ENCODE data around the gene CADM2.
A peak's percentile ranks its signal among the peaks of the same experiment; 100 is the strongest.

Gene CADM2

DNA sequence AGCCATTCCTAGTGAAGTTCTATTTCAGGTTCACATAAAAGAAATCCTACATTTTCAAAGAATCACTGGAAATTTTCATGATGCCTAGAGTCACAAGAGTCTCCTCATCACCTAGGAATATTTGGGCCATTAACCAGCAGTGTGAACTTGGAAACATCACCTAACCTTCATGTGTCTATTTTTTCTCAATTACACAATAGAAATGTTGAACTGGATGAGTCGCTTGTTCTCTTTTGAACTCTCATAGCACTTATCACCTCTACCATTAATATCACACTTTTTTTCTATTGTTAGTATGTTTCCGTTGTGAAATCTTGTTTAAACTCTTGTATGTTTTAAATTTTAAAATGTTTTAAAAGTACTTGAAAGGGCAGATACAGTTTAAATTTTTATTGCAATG lies 371.3 kb downstream of the CADM2 start:
- Histone ChIP-seq H2AFZ (ENCODE audit: low read length) (no peak overlapping the region), H3K9me2 (ENCODE audit: low read depth, low read length) (no peaks in the 10 kb centered on the region), H3K36me3 (ENCODE audit: insufficient read depth, low read length) (no peaks in the 10 kb centered on the region), H3K9me3 (ENCODE audit: low read length) (no peaks in the 10 kb centered on the region), H3K79me2 (ENCODE audit: insufficient read depth, low read length) (no peaks in the 10 kb centered on the region), H3K4me2 (ENCODE audit: low read length) (no peak overlapping the region), H3F3A (ENCODE audit: insufficient read depth, low read length) (no peaks in the 10 kb centered on the region), H4K20me1 (ENCODE audit: insufficient read depth, low read length) (no peaks in the 10 kb centered on the region), H3K27ac (ENCODE audit: low read depth, low read length, poor library complexity, severe bottlenecking) (no peak overlapping the region), H3K4me1 (ENCODE audit: insufficient read depth, low read length, severe bottlenecking) (no peaks in the 10 kb centered on the region), H3K27me3 (ENCODE audit: insufficient read depth, low read length) (no peaks in the 10 kb centered on the region), H3K9ac (ENCODE audit: low read length) (no peak overlapping the region), H3K4me3 (ENCODE audit: low read depth, low read length, poor library complexity, severe bottlenecking) (no peak overlapping the region)
- TF ChIP-seq, protein P1, sequence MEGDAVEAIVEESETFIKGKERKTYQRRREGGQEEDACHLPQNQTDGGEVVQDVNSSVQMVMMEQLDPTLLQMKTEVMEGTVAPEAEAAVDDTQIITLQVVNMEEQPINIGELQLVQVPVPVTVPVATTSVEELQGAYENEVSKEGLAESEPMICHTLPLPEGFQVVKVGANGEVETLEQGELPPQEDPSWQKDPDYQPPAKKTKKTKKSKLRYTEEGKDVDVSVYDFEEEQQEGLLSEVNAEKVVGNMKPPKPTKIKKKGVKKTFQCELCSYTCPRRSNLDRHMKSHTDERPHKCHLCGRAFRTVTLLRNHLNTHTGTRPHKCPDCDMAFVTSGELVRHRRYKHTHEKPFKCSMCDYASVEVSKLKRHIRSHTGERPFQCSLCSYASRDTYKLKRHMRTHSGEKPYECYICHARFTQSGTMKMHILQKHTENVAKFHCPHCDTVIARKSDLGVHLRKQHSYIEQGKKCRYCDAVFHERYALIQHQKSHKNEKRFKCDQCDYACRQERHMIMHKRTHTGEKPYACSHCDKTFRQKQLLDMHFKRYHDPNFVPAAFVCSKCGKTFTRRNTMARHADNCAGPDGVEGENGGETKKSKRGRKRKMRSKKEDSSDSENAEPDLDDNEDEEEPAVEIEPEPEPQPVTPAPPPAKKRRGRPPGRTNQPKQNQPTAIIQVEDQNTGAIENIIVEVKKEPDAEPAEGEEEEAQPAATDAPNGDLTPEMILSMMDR (IDR thresholded peaks at IDR 0.05; ENCODE audit: low read length): no peak
- no peak for TF ChIP-seq EZH2 (IDR thresholded peaks at IDR 0.05; ENCODE audit: borderline replicate concordance, low read length)

DNA sequence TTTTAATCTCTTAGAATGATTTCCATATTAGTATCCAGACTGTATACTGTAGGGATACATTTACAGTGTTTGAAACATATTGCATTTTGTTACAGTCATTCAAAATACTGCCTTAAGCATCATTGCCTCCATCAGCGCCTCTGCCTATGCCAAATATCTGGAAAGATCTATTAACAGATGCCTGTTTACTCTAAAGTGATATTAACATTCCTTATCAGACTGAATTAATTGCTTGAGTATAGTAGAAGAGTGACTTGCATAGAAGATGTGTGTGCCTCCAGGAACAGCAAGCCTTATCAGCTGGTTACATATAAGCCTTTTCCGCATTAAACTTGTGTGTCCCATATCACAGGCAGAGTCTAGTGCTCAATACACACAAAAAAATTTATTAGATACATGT lies 379.1 kb downstream of the CADM2 start:
- Histone ChIP-seq H3K4me1 (ENCODE audit: insufficient read depth, low read length, severe bottlenecking) (no peaks in the 10 kb centered on the region), H3K27ac (ENCODE audit: low read depth, low read length, poor library complexity, severe bottlenecking) (no peak overlapping the region), H2AFZ (ENCODE audit: low read length) (no peak overlapping the region), H3K79me2 (ENCODE audit: insufficient read depth, low read length) (no peaks in the 10 kb centered on the region), H3K9me2 (ENCODE audit: low read depth, low read length) (no peaks in the 10 kb centered on the region), H4K20me1 (ENCODE audit: insufficient read depth, low read length) (no peaks in the 10 kb centered on the region), H3K4me2 (ENCODE audit: low read length) (no peak overlapping the region), H3K27me3 (ENCODE audit: insufficient read depth, low read length) (no peaks in the 10 kb centered on the region), H3K36me3 (ENCODE audit: insufficient read depth, low read length) (no peaks in the 10 kb centered on the region), H3K9me3 (ENCODE audit: low read length) (no peaks in the 10 kb centered on the region), H3F3A (ENCODE audit: insufficient read depth, low read length) (no peaks in the 10 kb centered on the region), H3K9ac (ENCODE audit: low read length) (no peak overlapping the region), H3K4me3 (ENCODE audit: low read depth, low read length, poor library complexity, severe bottlenecking) (no peak overlapping the region)
- TF ChIP-seq, protein P1 (IDR thresholded peaks at IDR 0.05; ENCODE audit: low read length): no peak
- no peak for TF ChIP-seq EZH2 (IDR thresholded peaks at IDR 0.05; ENCODE audit: borderline replicate concordance, low read length)

DNA sequence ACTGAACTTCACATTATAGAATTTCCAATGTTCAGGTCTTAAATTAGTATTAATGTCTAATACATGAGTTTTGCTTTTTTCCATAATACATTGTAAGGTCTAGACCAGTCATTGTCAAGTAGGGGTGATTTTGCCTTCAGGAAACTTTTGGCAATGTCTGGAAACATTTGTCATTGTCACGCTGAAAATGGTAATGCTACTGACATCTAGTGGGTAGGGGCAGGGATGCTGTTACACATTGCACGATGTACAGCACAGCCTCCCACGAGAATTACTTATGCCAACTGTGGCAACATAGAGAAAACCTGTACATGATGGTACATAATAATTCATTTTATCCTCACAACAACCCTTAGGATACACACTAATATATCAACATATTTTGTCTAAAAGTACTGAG lies 384.1 kb downstream of the CADM2 start:
- H3K4me3 ChIP-seq (ENCODE audit: low read depth, low read length, poor library complexity, severe bottlenecking): no peak overlapping the region
- no peaks in the 10 kb centered on the region for H3K36me3 ChIP-seq (ENCODE audit: insufficient read depth, low read length)
- H4K20me1 ChIP-seq (ENCODE audit: insufficient read depth, low read length): no peaks in the 10 kb centered on the region
- no peak overlapping the region for H3K9ac ChIP-seq (ENCODE audit: low read length)
- no peaks in the 10 kb centered on the region for H3K9me2 ChIP-seq (ENCODE audit: low read depth, low read length)
- H3K4me2 ChIP-seq (ENCODE audit: low read length): no peak overlapping the region
- TF ChIP-seq, protein P1 (IDR thresholded peaks at IDR 0.05; ENCODE audit: low read length): peak; percentile 56; the same call in 1 of the 2 replicates
- TF ChIP-seq EZH2 (IDR thresholded peaks at IDR 0.05; ENCODE audit: borderline replicate concordance, low read length): no peak
- no peak overlapping the region for H3K27ac ChIP-seq (ENCODE audit: low read depth, low read length, poor library complexity, severe bottlenecking)
- no peaks in the 10 kb centered on the region for H3K27me3 ChIP-seq (ENCODE audit: insufficient read depth, low read length)
- no peaks in the 10 kb centered on the region for H3K79me2 ChIP-seq (ENCODE audit: insufficient read depth, low read length)
- H3K9me3 ChIP-seq (ENCODE audit: low read length): no peaks in the 10 kb centered on the region
- no peak overlapping the region for H2AFZ ChIP-seq (ENCODE audit: low read length)
- no peaks in the 10 kb centered on the region for H3K4me1 ChIP-seq (ENCODE audit: insufficient read depth, low read length, severe bottlenecking)
- H3F3A ChIP-seq (ENCODE audit: insufficient read depth, low read length): no peaks in the 10 kb centered on the region
